ENCODE results near the gene CD163L1.
"Not testable (repeated sequence)": the region's sequence is repeated elsewhere in the genome, so short reads cannot be mapped to it uniquely, and the experiment has no call there.

Gene CD163L1

DNA sequence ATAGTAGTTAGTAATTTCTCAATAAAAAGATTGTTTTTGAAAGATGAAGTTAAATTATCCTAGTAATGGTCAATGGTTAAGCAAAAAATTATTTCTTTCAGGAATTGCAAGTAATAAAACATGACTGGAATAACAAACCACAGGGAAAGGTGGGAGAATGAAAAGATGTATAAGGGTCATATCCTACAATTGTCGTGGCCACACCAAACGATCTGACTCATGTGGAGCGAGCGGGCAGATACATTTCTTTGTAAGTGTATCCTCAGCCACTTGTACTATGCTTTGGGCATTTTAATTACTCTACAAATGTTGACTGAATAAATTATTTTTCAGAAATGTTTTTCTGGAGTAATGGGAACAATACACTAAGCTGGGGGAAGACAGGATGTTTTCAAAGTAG lies 94.5 kb downstream of the CD163L1 start:
- no peak for DNase-seq (ENCODE audit: extremely low read depth, insufficient read length)
- Histone ChIP-seq H3K27me3 (replicated peaks; ENCODE audit: control insufficient read depth, insufficient read depth, low read length) (no peaks in the 10 kb centered on the region), H3K36me3 (ENCODE audit: control insufficient read depth, insufficient read depth, low read length) (no peaks in the 10 kb centered on the region), H3K4me3 (replicated peaks; ENCODE audit: low read depth, low read length) (no peak overlapping the region)
- TF ChIP-seq, protein P1, sequence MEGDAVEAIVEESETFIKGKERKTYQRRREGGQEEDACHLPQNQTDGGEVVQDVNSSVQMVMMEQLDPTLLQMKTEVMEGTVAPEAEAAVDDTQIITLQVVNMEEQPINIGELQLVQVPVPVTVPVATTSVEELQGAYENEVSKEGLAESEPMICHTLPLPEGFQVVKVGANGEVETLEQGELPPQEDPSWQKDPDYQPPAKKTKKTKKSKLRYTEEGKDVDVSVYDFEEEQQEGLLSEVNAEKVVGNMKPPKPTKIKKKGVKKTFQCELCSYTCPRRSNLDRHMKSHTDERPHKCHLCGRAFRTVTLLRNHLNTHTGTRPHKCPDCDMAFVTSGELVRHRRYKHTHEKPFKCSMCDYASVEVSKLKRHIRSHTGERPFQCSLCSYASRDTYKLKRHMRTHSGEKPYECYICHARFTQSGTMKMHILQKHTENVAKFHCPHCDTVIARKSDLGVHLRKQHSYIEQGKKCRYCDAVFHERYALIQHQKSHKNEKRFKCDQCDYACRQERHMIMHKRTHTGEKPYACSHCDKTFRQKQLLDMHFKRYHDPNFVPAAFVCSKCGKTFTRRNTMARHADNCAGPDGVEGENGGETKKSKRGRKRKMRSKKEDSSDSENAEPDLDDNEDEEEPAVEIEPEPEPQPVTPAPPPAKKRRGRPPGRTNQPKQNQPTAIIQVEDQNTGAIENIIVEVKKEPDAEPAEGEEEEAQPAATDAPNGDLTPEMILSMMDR (IDR thresholded peaks at IDR 0.05; ENCODE audit: insufficient read depth, low read length, poor library complexity, severe bottlenecking): no peak

DNA sequence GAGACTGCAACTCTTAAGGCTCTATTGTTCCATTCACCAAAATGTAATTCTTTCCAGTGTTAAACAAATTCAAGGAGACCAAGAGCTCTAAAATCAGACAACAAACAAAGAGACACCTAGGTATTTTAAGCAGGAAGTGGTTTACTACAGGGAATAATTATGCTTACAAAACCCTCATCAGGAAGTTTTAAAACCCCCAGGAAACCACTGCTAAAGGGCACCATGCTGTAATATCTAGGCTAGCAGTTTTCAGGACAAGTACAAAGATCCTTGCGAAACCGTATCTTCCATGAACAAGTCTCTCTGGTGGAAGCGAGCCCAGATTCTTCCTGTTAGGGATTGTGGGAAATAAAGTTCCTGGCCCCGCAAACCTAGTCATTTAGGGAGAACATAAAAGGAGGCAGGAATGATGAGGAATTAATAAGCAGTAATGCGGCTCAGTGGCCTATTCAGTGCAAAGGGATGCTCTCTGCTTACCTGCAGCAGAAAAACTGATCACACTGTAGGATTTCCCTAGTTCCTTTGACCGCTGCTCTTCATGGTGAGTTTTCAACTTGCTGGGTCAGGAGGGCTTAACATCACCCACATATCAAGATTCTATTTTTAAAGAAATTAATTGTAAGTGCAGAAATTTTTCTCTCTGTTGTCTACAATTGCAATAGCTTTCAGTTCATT lies 97.3 kb downstream of the CD163L1 start:
- DNase-seq (ENCODE audit: extremely low read depth, insufficient read length): no peak
- Histone ChIP-seq H3K4me3 (replicated peaks; ENCODE audit: low read depth, low read length) (no peak overlapping the region), H3K27me3 (replicated peaks; ENCODE audit: control insufficient read depth, insufficient read depth, low read length) (no peaks in the 10 kb centered on the region), H3K36me3 (ENCODE audit: control insufficient read depth, insufficient read depth, low read length) (no peaks in the 10 kb centered on the region)
- TF ChIP-seq, protein P1 (IDR thresholded peaks at IDR 0.05; ENCODE audit: insufficient read depth, low read length, poor library complexity, severe bottlenecking): no peak

DNA sequence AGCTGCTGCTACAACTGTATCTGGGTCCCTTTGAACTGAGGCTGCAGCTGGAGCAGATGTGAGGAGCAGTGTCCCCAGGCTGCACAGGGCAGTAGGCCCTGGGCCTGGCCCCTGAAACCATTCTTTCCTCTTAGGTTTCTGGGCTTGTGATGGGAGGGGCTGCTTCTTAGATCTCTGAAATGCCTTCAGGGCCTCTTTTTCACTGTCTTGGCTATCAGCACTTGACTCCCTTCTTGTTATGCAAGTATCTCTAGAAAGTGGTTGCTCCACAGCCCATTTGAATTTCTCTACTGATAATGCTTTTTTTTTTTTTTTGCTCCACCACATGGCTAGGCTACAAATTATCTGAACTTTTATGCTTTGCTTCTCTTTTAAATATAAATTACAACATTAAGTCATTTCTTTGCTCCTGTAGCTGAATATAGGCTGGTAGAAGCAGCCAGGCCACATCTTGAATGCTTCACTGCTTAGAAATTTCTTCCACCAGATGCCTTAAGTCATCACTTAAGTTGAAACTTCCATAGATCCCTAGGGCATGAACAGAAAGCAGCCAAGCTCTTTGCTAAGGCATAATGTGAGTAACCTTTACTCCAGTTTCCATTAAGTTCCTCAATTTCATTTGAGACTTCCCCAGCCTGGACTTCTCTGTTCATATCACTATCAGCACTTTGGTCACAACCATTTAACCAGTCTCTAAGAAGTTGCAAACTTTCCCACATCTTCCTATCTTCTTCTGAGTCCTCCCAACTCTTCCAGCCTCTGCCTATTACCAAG lies 98.9 kb downstream of the CD163L1 start:
- DNase-seq (ENCODE audit: extremely low read depth, insufficient read length): no peak
- TF ChIP-seq, protein P1 (IDR thresholded peaks at IDR 0.05; ENCODE audit: insufficient read depth, low read length, poor library complexity, severe bottlenecking): no peak
- no peaks in the 10 kb centered on the region for H3K27me3 ChIP-seq (replicated peaks; ENCODE audit: control insufficient read depth, insufficient read depth, low read length)

DNA sequence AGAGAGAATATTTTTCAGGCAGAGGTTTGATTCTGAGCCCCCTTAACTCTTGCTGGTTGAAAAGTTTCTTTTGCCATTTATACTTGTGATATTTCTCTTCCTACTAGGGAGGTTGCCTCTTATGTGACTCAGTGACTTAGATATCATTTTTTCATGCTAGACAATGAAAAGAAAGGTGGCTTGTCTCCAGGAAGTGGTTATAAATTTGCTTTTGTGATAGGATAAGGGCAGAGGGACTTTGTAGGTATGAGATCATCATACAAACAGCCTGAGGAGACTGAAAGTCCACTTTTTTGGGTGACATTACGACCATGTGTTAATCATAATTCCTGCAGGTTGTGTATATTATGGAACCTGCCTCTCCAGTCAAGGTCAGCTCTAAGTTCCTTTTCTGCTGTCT lies 104.3 kb downstream of the CD163L1 start:
- no peak for DNase-seq (ENCODE audit: extremely low read depth, insufficient read length)
- no peaks in the 10 kb centered on the region for H3K36me3 ChIP-seq (ENCODE audit: control insufficient read depth, insufficient read depth, low read length)
- TF ChIP-seq, protein P1 (IDR thresholded peaks at IDR 0.05; ENCODE audit: insufficient read depth, low read length, poor library complexity, severe bottlenecking): no peak
- no peak overlapping the region for H3K4me3 ChIP-seq (replicated peaks; ENCODE audit: low read depth, low read length)
- H3K27me3 ChIP-seq (replicated peaks; ENCODE audit: control insufficient read depth, insufficient read depth, low read length): no peaks in the 10 kb centered on the region

More for the DNA sequence above, 98.9 kb downstream of the CD163L1 start:
- no peaks in the 10 kb centered on the region for H3K36me3 ChIP-seq (ENCODE audit: control insufficient read depth, insufficient read depth, low read length)
- no peak overlapping the region for H3K4me3 ChIP-seq (replicated peaks; ENCODE audit: low read depth, low read length)

DNA sequence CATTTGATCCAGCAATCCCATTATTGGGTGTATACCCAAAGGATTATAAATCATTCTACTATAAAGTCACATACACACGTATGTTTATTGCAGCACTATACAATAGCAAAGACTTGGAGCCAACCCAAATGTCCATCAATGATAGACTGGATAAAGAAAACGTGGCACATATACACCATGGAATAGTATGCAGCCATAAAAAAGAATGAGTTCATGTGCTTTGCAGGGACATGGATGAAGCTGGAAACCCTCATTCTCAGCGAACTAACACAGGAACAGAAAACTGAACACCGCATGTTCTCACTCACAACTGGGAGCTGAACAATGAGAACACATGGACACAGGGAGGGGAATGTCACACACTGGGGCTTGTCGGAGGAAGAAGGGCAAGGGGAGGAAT lies 106.2 kb downstream of the CD163L1 start:
- not testable (repeated sequence) for DNase-seq (ENCODE audit: extremely low read depth, insufficient read length); H3K36me3 ChIP-seq (ENCODE audit: control insufficient read depth, insufficient read depth, low read length); H3K4me3 ChIP-seq (replicated peaks; ENCODE audit: low read depth, low read length); H3K27me3 ChIP-seq (replicated peaks; ENCODE audit: control insufficient read depth, insufficient read depth, low read length)

DNA sequence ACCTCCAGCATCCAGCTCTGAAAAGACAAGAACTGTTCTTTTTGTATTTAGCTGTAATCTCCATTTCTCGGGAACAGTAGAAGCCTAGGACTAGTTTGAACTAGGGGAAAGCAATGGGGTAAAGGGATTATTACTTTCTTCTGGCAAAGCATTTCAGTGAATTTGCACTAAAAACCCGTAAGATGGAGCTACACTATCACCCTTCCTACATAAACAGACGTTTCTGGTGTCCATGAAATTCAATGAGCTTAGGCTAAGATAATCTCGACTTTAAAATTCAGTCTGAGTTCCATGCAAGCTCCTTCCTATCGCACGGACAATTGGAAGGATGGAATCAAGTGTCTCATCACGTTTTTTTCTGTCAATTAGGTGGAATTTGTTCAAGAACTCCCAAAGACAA lies 116.0 kb downstream of the CD163L1 start:
- Histone ChIP-seq H3K36me3 (ENCODE audit: control insufficient read depth, insufficient read depth, low read length) (no peaks in the 10 kb centered on the region), H3K27me3 (replicated peaks; ENCODE audit: control insufficient read depth, insufficient read depth, low read length) (no peaks in the 10 kb centered on the region), H3K4me3 (replicated peaks; ENCODE audit: low read depth, low read length) (no peak overlapping the region)
- DNase-seq (ENCODE audit: extremely low read depth, insufficient read length): no peak
- TF ChIP-seq, protein P1 (IDR thresholded peaks at IDR 0.05; ENCODE audit: insufficient read depth, low read length, poor library complexity, severe bottlenecking): no peak

All from GM06990 (cell line).